HG03135 (cell line): ENCODE results near the gene FAM168A.

Source experiments
- ATAC-seq: cut with Tn5 transposase; IDR thresholded peaks from one replicate; pipeline ENCODE4 v1.9.1; 2021; ENCODE audit warnings: mild to moderate bottlenecking, moderate library complexity; ENCODE audit not compliant: unreplicated experiment

The FAM168A gene

DNA sequence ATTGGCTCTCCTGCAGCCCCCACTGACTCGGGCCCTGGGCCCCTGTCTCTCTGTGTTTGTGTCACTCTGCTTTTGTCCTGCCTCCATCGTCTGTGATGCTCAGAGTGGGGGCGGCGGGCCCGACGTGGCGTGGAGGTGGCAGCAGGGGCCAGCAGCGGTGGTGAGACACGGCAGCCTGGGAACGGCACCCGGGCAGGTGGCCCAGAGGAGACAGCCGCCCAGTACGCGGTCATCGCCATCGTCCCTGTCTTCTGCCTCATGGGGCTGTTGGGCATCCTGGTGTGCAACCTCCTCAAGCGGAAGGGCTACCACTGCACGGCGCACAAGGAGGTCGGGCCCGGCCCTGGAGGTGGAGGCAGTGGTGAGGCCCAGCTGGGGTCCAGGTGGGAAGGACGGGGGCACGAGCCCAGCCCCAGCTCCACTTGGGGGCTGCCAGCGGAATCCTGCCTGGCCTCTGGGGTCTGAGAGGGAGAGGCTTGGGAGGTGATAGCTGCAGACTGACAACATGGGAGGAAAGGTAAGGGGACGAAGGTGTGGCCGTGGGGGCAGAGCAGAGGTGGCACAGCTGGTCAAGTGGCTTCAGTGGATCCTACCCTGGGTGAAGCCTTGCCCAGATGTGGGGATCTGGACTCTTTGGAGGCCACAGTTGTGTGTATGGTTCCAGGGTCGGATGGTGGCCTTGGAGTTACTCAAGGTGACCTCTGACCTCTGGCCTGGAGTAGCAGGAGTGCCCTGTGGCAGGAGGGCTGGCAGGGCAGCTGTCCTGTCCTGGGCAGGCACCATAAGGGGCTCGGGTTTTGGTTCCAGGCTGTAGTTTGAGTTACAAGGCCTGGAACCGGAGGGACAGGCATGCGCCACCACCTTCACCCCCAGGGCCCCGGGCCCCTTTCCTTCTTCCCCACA lies 205.6 kb downstream of the FAM168A start:
- no peak for ATAC-seq

DNA sequence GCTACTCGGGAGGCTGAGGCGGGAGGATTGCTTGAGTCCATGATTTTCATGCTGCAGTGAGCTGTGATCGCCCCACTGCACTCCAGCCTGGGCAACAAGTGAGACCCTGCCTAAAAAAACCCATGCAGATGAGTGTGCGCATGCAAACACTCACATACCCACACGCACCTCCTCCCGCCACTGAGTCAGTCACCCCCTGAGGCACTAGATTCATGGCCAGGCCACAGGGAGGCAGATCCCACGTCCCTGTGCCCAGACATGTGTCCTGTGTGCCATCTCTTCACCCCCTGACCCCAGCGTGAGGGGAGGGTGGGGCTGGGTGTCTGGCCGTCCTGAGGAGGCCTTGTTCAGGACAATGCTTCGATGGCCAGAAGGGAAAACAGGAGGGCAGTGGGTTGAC lies 206.2 kb downstream of the FAM168A start:
- no peak for ATAC-seq

DNA sequence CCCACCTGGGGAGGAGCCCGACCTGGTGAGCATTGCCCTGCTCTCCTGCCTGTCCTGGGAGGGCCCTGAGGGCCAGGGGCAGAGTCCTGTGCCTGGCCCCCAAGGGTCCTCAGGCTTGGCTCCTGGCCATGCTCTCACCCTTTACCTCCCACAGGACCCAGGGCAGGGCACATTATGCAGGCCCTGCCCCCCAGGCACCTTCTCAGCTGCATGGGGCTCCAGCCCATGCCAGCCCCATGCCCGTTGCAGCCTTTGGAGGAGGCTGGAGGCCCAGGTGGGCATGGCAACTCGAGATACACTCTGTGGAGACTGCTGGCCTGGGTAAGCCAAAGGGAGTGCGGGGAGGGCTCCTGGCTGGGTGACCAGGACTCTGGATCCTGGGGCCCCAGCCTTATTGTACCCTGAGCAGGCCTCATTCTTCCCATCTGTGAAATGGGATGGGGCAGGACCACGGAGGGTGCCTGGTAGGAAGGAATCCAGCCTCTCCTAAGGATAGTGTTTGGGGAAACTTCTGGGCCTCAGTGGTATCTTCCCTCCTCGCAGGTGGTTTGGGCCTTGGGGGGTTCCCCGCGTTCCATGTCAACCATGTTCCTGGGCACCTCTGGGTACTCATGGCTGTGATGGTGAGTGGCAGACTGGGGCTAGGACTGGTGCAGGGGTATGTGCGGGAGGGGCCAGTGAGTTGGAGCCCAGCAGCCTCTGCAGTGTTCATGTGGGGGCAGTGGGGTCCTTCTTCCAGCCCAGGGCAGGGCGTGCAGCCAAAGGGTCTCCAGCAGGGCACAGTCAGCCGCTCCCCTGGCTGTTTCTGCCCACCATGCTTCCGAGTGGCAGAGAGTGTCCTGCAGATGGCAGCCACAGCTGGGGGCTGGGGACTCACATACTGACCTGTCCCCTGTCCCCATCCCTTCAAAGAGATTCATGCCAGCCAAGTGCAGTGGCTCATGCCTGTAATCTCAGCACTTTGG lies 207.0 kb downstream of the FAM168A start:
- ATAC-seq = no peak

DNA sequence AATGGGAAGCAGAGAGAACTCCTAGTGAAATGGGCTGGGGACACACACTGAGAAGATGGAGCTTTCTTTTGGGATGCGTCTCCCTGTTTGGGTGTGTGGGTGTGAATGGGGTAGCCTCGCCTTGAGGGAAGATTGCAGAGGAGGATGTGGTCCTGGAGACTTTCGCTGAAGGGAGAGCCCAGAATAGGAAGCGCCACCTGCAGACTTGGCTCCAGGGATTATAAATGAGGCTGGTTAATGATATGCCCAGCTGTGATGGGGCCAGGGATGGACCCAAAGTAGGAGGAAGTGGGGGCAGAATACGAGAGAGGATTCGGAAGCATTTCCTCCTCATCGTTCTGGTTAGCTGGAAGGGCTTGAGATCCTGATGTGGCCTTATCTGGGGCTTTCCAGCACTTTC lies 208.0 kb downstream of the FAM168A start:
- no peak for ATAC-seq

DNA sequence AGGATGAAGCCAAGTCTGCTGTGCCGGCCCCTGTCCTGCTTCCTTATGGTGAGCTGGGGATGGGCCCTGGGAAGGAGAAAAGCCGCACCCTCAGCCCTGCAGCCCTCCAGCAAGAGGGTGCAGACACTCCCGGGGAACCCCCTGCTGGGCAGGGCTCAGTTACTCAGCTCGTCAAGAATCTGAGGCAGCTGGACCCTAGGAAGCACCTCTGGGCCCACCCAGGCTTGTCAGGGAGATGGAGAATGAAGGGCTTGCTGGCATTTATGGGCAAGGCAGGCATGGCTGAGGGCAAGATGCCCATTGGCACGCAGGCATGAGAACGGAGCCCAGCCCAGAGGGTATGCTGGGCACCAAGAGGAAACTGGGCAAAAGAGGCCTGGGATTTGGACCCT lies 208.8 kb downstream of the FAM168A start:
- no peak for ATAC-seq

DNA sequence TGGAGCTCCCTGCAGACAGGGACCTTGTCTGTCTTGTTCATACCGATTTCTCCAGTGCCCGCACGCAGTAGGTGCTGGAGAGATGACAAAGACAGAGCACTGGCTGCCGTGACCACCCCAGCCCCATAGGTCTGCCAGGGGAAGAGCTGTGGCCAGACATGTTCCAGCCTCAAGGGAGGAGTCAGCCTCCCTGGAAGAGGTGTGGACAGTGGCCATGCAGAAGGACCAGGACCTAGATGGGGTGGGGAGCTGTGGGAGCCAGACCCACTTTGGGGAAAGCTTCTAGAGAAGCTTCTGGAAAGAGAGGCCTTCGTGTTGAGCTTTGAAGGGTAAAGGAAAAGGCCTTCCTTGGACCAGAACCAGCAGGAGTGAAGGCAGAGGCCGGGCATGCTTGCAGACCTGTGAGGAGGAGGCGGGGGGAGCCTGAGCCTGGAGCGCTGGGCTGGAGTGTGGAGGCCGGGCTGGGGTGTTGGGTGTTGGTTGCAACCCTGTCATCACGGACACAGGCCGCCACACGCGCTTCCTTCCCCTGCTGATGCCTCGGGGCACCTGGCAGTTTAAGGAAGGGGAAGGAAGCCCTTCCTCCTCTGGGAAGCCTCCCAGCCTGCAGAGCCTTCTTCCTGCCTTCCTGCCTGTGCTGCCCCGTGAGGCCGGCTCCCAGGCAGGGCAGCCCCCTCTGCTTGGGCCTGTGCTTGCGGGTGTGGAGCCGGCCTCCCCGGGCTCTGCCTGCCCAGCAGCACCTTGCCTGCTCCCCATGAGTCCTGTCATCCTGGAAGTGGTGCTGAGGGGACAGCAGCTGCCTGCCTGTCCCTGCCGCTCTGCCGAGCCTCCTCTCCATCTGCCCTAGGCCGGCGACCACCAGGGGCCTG lies 209.4 kb downstream of the FAM168A start:
- no peak for ATAC-seq

DNA sequence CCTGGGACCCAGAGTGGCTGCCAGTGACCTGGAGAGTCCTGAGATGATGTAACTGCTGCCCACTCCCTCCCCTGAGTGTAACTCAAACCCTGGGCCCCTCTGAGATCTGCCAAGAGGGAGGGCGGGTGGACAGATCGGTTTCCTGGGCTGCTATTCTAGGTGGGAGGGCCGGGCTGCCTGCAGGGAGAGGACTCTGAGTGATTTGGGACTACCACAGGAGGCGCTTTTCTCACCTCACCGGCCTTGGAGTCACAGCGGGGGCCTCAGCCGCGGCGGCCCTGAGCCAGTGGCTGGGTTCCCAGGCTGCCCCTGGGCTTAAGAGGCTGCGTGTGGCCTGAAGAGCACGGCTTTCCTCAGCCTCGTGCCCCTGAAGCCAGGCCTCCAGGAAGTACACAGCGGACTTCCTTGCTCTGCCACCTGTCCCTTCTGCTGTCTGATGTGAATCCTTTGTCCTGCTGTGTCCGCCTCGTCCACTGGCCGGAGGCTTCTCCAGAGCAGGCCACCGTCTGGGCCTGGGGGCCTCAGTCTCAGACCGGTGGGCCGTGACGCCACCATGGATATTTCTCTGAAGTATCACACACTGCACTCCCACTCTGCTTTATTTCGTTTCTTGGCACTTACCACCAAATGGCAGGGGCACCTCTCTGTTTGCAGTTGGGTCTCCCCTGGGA lies 210.2 kb downstream of the FAM168A start:
- no peak for ATAC-seq

DNA sequence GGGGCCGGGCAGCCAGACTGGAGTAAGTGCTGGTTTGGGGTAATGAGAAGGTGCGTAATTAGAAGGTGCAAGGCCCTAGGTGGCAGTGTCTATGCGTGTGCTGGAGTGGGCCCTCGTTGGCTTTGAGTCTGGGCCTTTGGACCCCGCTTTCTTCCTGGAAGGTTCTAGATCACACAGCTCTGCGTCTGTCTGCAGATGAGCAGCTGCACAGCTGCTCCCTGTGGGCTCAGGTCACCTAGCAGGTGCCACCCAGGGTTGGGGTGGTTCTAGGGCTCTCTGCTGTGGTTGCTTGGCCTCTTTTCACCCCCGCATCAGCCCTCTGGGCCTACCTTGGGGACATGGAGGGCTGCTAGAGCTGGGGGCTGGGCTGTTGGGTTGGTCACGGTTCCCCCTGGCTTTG lies 211.4 kb downstream of the FAM168A start:
- ATAC-seq = no peak

DNA sequence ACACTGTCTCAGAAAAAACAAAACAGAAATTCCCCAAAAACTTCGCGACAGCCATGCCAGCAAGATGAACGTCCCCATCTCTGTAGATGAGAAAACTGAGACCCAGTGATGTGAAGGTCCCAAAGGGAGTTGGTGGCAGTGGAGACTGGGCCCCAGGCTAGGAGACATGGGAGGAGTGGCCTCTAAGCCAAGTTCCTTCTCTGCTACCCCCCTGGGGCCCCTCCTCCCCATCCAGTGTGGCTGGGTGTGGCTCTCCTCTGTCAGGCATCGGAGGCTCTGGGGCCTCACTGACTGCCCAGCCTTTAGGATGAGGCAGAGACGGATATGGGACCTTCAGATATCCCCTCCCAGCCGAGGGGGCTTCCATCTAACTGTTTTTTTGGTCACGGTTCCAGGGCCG lies 211.9 kb downstream of the FAM168A start:
- ATAC-seq = no peak

DNA sequence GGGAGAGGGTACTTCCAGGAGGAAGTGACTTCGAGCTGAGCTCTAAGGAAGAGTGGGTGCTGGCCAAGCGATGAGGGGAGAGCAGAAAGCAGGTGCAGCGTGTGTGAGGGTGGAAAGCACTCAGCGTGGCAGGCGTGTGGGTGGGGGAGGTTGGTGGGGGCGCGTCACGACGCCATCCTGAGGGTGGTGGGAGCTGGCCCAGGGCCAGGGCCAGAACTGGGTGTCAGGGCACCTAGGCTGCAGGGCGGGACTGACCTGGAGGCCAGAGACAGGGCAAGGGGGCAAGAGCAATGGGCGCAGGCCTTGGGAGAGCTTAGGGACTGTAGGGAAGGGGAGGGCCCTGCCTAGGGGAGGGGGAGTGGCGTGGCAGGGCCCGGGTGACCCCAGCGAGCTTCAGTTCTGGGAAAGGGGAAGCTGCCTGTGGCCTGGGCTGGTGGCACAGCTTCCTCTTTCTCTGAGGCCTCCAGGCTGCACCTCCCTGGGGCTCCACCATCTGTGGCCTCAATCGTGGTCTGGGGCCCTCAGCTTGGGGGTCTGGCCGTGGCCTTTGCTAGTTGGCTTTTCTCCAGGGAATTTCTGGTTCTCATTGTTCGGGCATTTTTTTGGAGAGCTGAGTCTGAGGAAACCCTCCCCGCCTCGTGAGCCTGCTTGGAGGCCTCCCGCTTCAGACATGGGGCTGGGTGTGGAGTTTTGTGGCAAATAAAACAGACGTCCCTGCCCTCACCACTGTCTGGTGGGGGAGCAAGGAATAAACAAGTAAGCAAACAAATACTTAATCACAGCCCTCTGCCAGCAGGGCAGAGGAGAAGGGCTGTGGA lies 212.8 kb downstream of the FAM168A start:
- ATAC-seq = peak; percentile 61

DNA sequence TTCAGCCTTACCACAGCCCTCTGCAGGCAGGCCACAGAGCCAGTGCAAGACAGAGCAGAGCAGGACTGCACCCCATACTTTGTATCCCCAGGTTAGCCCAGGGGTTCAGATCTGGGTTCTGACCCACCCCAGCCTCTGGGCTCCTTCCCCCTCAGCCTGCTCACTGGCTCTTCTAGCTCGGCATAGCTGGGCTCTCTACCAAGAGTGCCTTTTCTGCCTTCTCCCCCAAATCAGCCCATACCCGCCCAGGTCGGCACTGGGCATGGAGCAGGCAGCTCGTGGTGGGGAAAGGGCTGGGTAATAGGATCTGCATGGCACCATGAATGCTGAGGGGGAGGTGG lies 213.4 kb downstream of the FAM168A start:
- ATAC-seq = no peak

DNA sequence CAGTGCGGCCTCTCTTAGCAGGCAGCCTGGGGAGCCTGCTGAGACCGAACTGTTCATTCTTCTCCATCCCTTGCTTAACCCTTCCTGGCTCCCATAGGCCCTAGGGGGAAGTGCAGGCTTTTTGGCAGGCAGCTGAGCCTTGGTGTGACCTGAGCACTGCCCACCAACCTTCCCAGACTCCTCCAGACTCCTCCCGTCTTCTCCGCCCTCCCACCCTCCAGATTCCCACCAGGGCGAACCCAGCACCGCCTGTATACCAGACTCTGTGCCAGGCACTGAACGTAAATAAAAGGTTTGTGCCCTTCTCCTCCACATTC lies 213.8 kb downstream of the FAM168A start:
- no peak for ATAC-seq

DNA sequence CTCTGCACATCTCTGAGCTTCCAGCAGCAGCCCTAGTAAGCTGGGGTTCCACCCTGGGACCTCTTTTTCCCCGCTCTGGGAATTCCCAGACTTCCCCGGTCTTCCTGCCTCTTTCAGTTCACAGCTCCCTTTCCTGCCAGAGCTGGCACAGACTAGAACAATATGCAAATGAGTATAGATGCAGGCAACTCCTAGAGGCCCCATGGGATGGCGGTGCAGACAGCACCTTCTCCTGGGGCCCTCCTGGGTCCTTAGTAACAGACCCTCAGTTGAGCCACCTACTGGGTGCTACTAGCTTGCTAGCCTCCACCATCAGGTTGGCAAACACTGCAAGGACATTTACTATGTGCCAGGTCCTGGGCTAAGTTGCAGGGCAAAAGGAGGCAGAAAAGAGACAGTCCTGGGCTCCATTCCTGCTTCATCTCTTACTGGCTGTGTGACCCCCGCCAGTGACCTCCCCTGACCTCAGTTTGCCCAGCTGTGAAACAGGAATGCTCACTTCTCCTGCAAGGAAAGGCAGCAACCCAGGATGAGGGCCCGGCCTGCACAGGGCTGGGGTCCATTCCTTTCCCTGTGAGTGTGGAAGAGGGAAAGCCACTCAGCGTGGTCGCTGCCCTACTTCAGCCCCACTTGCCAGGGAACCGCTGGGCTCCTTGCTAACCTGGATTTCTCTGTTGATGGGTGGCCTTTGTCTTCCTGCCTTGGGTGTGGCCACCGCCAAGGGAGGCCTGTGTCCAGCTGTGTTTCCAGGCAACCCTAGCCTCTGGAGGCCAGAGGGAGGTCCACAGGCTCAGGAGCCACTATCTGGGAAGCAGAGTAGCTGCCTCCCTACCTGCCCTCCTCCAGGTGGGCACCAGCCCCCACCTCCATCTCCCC lies 214.4 kb downstream of the FAM168A start:
- no peak for ATAC-seq

DNA sequence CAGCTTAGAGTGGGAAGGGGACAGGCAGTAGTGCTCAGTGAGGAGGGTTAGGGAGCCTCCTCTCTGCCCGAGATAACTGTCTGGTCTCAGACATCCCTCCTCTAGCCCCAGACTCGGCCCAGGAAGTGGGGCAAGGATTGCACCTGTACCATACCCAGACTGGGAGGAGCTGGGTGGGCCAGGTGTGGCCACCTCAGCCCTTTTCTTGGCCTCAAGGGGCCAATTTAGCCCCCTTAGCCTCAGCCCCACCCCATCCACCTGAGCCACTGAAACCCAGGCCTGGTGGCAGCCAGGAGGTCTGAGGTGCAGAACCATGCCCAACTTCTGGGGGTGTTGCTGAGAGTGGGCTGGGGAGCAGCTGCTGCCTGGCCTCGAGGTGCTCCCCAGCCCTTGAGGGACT lies 215.2 kb downstream of the FAM168A start:
- ATAC-seq = no peak

DNA sequence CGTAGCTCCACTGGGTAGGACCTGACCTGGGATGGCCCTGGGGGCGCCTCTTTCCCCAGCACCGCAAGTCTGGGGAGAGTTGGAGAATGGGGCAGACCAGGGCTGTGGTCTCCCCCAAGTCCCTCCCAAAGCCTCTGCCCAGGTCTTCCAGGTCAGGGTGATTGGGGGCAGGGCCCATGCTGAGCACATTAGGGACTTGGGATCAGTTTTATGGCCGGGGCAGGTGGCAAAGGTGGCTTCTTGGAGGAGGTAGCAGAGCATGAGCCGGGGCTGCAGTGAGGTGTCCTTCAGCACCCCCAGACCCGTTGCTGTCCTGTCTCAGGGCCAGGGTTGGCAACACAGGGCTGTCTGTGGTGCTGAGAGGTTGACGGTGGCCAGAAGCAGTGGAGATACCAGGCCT lies 215.7 kb downstream of the FAM168A start:
- no peak for ATAC-seq

DNA sequence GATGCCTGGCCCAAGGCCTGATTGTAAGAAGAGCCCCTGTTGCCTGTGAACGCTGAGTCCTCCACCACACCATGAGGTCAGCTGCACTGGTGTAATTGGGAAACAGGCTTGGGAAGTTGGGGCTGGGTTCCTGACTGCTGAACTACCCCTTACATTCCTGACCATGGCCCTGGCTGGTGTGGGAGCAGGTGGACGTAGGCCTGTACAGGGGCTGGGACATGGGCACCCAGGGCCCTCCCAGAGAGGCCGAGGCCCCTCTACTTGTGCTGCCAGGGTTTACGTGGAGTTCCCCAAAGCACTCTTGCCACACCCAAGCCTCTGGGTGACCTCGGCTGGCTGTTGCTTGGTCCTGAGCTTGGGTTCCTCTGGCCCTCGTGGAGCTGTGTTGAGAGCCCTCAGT lies 216.3 kb downstream of the FAM168A start:
- ATAC-seq = no peak

DNA sequence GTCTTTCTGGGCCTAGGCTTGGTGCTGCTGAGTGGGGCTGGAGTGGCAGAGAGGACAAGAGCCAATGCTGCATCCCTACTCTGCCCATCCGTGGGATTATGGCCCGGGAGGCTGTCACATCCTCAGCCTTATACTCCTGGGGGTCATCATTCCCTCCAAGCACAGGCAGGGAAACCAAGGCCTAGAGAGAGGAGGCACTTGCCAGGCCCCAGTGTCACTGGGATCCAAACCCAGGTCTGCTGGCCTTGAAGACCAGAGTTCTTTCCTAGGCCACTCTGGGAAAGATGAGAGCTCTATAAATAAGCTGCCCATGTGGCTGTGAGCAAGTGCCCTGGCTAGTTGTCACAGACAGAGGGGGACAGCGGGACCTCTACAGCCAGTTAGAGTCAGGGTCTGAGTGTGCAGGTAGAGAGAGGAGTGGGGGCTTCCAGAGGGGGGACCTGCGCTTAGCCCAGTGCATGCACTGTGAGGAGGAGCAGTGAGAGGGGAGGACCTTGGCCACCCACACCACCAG lies 217.0 kb downstream of the FAM168A start:
- no peak for ATAC-seq

DNA sequence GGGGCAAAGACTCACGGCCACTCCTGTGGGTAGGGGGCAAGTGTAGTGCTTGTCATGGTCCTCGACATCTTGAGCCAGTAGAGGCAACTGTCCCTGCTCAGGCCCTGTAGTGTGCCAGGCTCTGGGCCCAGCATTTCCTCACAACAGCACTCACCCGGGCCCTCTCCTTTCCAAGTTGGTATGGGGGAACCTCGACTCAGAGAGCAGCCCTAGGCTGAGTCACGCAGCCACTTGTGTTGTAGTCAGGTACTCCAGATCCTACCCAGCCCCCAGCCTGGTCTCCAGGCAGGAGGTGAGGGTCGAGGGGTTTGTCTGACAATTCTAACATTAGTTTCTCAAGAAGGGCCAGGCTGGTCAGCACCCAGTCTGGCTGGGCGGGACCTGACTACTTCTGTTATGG lies 217.6 kb downstream of the FAM168A start:
- no peak for ATAC-seq
